Right lobe of liver (tissue), 4 donors: Measurements from ENCODE around the gene SNW1.
"Not testable (repeated sequence)": the region's sequence is repeated elsewhere in the genome, so short reads cannot be mapped to it uniquely, and the experiment has no call there.

Source experiments
- CTCF ChIP-seq, 4 donors: fragments of 200-600 bp in 3 of 4; fragments of 450-650 bp in 1 of 4; IDR thresholded peaks; one replicate each; pipeline versions ENCODE4 v1.5.1 to v1.8.0; 2016 to 2022; ENCODE audit warnings: antibody characterized with exemption in 4 of 4, mild to moderate bottlenecking in 2 of 4
- POLR2A ChIP-seq: fragments of 450-650 bp; IDR thresholded peaks from one replicate; pipeline ENCODE4 v1.6.1; 2017; ENCODE audit warnings: antibody characterized with exemption, mild to moderate bottlenecking
- donor health status: DM: no; HTN: no; CAD: no.
- donor health status: DM: no; HTN: no; CAD: no.
- donor health status: DM: no; HTN: yes; CAD: no.

DNA sequence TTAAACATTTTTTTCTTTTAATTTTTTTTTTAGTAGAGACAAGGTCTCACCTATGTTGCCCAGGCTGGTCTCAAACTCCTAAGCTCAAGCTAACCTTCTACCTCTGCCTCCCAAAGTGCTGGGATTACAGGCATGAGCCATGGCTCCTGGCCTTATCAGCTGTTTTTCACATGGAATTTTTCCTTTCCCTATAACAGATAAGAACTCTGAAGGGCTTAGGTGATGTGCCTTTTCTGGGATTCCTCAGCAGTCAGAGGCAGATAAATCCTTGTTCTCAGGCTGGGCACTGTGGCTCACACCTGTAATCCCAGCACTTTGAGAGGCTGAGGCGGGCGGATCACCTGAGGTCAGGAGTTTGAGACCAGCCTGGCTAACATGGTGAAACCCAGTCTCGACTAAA is 32.3 kb upstream of the SNW1 start:
- TF ChIP-seq POLR2A; CTCF (IDR thresholded peaks at IDR 0.05): not testable (repeated sequence)
